Measurements from ENCODE around the gene TM4SF5. TPM values are rescaled to one million over a fixed set of nuclear protein-coding genes. Genes with fewer than 3 reads are reported as not detected.

The TM4SF5 gene
- total RNA-seq, 1 donor from 2014 or later = not detected

DNA sequence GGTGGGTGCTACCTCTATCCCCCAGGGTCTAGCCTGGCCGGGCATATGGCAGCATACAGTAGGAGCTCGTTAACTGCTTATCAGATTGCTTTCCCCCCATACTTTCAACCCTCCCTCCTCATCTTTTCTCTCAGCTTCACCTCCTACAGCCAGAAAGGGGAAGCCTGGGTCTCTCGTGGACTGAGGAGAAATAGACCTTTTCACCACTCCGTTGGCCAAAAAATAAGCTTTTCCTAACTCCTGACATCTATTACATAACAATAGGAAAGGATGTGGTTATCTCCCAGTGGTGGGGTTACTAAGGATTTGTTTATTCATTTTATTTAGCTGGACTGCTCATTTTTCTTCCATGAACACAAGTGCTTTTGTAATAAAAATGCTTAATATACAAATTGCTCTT lies 23.0 kb upstream of the TM4SF5 start:
- Histone ChIP-seq H3K27ac (ENCODE audit: low read depth, low read length) (no peak overlapping the region), H2AFZ (ENCODE audit: low read depth, low read length) (no peak overlapping the region), H3K27me3 (ENCODE audit: insufficient read depth, low read length) (peaks cover 39% of the 10 kb centered on the region), H3K4me3 (ENCODE audit: insufficient read depth, low read depth, low read length) (no peak overlapping the region), H3K79me2 (ENCODE audit: insufficient read depth, low read length) (no peaks in the 10 kb centered on the region), H4K20me1 (ENCODE audit: insufficient read depth, low read length) (no peaks in the 10 kb centered on the region), H3K4me2 (ENCODE audit: low read length) (no peak overlapping the region), H3K36me3 (ENCODE audit: insufficient read depth, low read length) (no peaks in the 10 kb centered on the region), H3K9ac (ENCODE audit: low read length) (no peak overlapping the region), H3K9me3 (ENCODE audit: insufficient read depth, low read depth, low read length) (no peaks in the 10 kb centered on the region), H3K4me1 (ENCODE audit: insufficient read depth, low read length) (no peaks in the 10 kb centered on the region)
- FAIRE-seq (no peak), DNase-seq (ENCODE audit: low read depth) (no peak)
- H3K9me3 Mint-ChIP-seq (ENCODE audit: unreplicated experiment) = peaks cover 2% of the 10 kb centered on the region
- TF ChIP-seq, protein P1, sequence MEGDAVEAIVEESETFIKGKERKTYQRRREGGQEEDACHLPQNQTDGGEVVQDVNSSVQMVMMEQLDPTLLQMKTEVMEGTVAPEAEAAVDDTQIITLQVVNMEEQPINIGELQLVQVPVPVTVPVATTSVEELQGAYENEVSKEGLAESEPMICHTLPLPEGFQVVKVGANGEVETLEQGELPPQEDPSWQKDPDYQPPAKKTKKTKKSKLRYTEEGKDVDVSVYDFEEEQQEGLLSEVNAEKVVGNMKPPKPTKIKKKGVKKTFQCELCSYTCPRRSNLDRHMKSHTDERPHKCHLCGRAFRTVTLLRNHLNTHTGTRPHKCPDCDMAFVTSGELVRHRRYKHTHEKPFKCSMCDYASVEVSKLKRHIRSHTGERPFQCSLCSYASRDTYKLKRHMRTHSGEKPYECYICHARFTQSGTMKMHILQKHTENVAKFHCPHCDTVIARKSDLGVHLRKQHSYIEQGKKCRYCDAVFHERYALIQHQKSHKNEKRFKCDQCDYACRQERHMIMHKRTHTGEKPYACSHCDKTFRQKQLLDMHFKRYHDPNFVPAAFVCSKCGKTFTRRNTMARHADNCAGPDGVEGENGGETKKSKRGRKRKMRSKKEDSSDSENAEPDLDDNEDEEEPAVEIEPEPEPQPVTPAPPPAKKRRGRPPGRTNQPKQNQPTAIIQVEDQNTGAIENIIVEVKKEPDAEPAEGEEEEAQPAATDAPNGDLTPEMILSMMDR (IDR thresholded peaks at IDR 0.05; ENCODE audit: insufficient read depth, low read depth, low read length) = no peak
- TF ChIP-seq EZH2 (IDR thresholded peaks at IDR 0.05; ENCODE audit: insufficient read depth, low read length) = no peak
- H3K36me3 Mint-ChIP-seq (ENCODE audit: low read depth, unreplicated experiment) = no peaks in the 10 kb centered on the region
- H3K4me1 Mint-ChIP-seq (ENCODE audit: low read depth, unreplicated experiment) = no peaks in the 10 kb centered on the region
- peaks cover 50% of the 10 kb centered on the region for H3K27me3 Mint-ChIP-seq (ENCODE audit: low read depth, unreplicated experiment)
- H3K4me3 Mint-ChIP-seq (ENCODE audit: unreplicated experiment) = no peak overlapping the region
- no peak overlapping the region for H3K27ac Mint-ChIP-seq (ENCODE audit: unreplicated experiment)

DNA sequence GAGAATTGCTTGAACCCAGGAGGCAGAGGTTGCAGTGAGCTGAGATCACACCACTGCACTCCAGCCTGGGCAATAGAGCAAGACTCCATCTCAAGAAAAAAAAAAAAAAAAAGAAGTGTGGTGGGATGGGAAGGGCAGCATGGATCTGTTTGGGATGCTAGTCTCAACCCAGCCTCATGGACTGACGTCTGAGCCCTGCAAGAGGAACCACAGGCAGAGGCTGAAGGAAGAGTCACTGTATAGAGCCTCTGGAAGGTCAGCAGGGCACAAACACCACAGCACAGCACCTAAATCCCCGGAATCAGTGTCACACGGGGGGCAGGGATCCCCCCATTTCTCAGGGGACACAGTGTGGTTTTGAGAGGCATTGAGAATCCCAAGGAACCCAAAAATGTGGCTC lies 21.1 kb upstream of the TM4SF5 start:
- H3K36me3 Mint-ChIP-seq (ENCODE audit: low read depth, unreplicated experiment) = no peaks in the 10 kb centered on the region
- TF ChIP-seq EZH2 (IDR thresholded peaks at IDR 0.05; ENCODE audit: insufficient read depth, low read length) = no peak
- TF ChIP-seq, protein P1 (IDR thresholded peaks at IDR 0.05; ENCODE audit: insufficient read depth, low read depth, low read length) = no peak
- Histone ChIP-seq H2AFZ (ENCODE audit: low read depth, low read length) (no peak overlapping the region), H4K20me1 (ENCODE audit: insufficient read depth, low read length) (no peaks in the 10 kb centered on the region), H3K4me3 (ENCODE audit: insufficient read depth, low read depth, low read length) (no peak overlapping the region), H3K9me3 (ENCODE audit: insufficient read depth, low read depth, low read length) (no peaks in the 10 kb centered on the region), H3K27me3 (ENCODE audit: insufficient read depth, low read length) (peaks cover 35% of the 10 kb centered on the region), H3K9ac (ENCODE audit: low read length) (no peak overlapping the region), H3K4me1 (ENCODE audit: insufficient read depth, low read length) (no peaks in the 10 kb centered on the region), H3K4me2 (ENCODE audit: low read length) (no peak overlapping the region), H3K79me2 (ENCODE audit: insufficient read depth, low read length) (no peaks in the 10 kb centered on the region), H3K27ac (ENCODE audit: low read depth, low read length) (no peak overlapping the region), H3K36me3 (ENCODE audit: insufficient read depth, low read length) (no peaks in the 10 kb centered on the region)
- H3K9me3 Mint-ChIP-seq (ENCODE audit: unreplicated experiment) = peaks cover 2% of the 10 kb centered on the region
- FAIRE-seq (no peak), DNase-seq (ENCODE audit: low read depth) (no peak)
- H3K4me3 Mint-ChIP-seq (ENCODE audit: unreplicated experiment) = no peak overlapping the region
- H3K4me1 Mint-ChIP-seq (ENCODE audit: low read depth, unreplicated experiment) = no peaks in the 10 kb centered on the region
- peaks cover 46% of the 10 kb centered on the region for H3K27me3 Mint-ChIP-seq (ENCODE audit: low read depth, unreplicated experiment)
- no peak overlapping the region for H3K27ac Mint-ChIP-seq (ENCODE audit: unreplicated experiment)

DNA sequence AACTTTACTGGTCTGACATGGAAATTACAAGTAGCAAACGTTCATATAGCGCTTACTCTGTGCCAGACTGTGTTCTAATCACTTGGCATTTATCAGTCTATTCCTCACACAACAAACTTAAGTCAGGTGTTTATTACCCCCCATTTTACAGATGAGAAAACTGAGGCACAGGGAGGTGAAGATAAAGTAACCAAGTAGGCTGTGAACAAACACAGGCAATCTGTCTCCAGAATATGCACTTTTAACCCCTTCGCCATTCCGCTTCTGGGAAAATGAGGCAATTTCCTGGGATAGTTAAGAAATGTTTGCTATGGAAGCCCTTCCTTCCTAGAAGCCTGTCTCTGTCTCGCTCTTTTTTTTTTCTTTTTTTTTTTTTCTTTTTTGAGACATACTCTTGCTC lies 19.8 kb upstream of the TM4SF5 start:
- no peak for DNase-seq (ENCODE audit: low read depth)
- Mint-ChIP-seq H3K9me3 (ENCODE audit: unreplicated experiment) (no peaks in the 10 kb centered on the region), H3K27ac (ENCODE audit: unreplicated experiment) (no peak overlapping the region), H3K4me1 (ENCODE audit: low read depth, unreplicated experiment) (no peaks in the 10 kb centered on the region), H3K4me3 (ENCODE audit: unreplicated experiment) (no peak overlapping the region), H3K27me3 (ENCODE audit: low read depth, unreplicated experiment) (peaks cover 36% of the 10 kb centered on the region), H3K36me3 (ENCODE audit: low read depth, unreplicated experiment) (no peaks in the 10 kb centered on the region)
- Histone ChIP-seq H3K27ac (ENCODE audit: low read depth, low read length) (no peak overlapping the region), H3K4me3 (ENCODE audit: insufficient read depth, low read depth, low read length) (no peak overlapping the region), H3K79me2 (ENCODE audit: insufficient read depth, low read length) (no peaks in the 10 kb centered on the region), H3K4me1 (ENCODE audit: insufficient read depth, low read length) (no peaks in the 10 kb centered on the region), H3K9ac (ENCODE audit: low read length) (no peak overlapping the region), H2AFZ (ENCODE audit: low read depth, low read length) (no peak overlapping the region), H4K20me1 (ENCODE audit: insufficient read depth, low read length) (no peaks in the 10 kb centered on the region), H3K27me3 (ENCODE audit: insufficient read depth, low read length) (peaks cover 27% of the 10 kb centered on the region), H3K36me3 (ENCODE audit: insufficient read depth, low read length) (no peaks in the 10 kb centered on the region), H3K9me3 (ENCODE audit: insufficient read depth, low read depth, low read length) (no peaks in the 10 kb centered on the region), H3K4me2 (ENCODE audit: low read length) (no peak overlapping the region)
- no peak for TF ChIP-seq EZH2 (IDR thresholded peaks at IDR 0.05; ENCODE audit: insufficient read depth, low read length)
- TF ChIP-seq, protein P1 (IDR thresholded peaks at IDR 0.05; ENCODE audit: insufficient read depth, low read depth, low read length) = no peak
- FAIRE-seq = no peak

Data from astrocyte (in vitro differentiated cells and primary cell).